Fibroblast of lung (primary cell): Measurements from ENCODE around the gene DGCR8. TPM values are rescaled to one million over a fixed set of nuclear protein-coding genes. Genes with fewer than 3 reads are reported as not detected.
A peak's percentile ranks its signal among the peaks of the same experiment; 100 is the strongest.

Source experiments
- DNase-seq, 2 donors: peaks; one replicate each; pipeline versions ENCODE4 v3.0.0 to v3.0.0-alpha.2; 2010; ENCODE audit warnings: low read depth in 2 of 2
- H2AFZ ChIP-seq: 2 replicates; pipeline ENCODE4 v1.5.1; 2012; ENCODE audit warnings: low read length, control low read depth, inconsistent platforms
- H3K27ac ChIP-seq: 2 replicates; pipeline ENCODE4 v1.5.1; 2011; ENCODE audit warnings: low read length, control low read depth; ENCODE audit not compliant: insufficient read depth
- H3K27me3 ChIP-seq: 2 replicates; pipeline ENCODE4 v1.5.1; 2011; ENCODE audit warnings: mild to moderate bottlenecking, low read length; ENCODE audit not compliant: control insufficient read depth, insufficient read depth
- H3K36me3 ChIP-seq: 2 replicates; pipeline ENCODE4 v1.5.1; 2011; ENCODE audit warnings: low read length; ENCODE audit not compliant: control insufficient read depth, insufficient read depth
- H3K4me1 ChIP-seq: 2 replicates; pipeline ENCODE4 v1.5.1; 2011; ENCODE audit warnings: low read length; ENCODE audit not compliant: control insufficient read depth, insufficient read depth; ENCODE audit errors: extremely low read depth
- H3K4me2 ChIP-seq: 2 replicates; pipeline ENCODE4 v1.5.1; 2011; ENCODE audit warnings: low read length, control low read depth; ENCODE audit not compliant: insufficient read depth; ENCODE audit errors: extremely low read depth
- H3K4me3 ChIP-seq, 4 experiments: fragments of 200-600 bp in 1 of 4; sonication (generic) in 1 of 4; replicated peaks in 1 of 4; 2 replicates each; pipeline ENCODE4 v1.5.1; 2011 to 2016; ENCODE audit warnings: low read length in 4 of 4, low read depth in 3 of 4, mild to moderate bottlenecking in 3 of 4, control low read depth in 2 of 4, inconsistent platforms in 1 of 4, mixed read lengths in 1 of 4; ENCODE audit not compliant: insufficient read depth in 1 of 4; ENCODE audit errors: control extremely low read depth in 1 of 4
- H3K79me2 ChIP-seq: 2 replicates; pipeline ENCODE4 v1.5.1; 2012; ENCODE audit warnings: mild to moderate bottlenecking, low read length, inconsistent platforms; ENCODE audit not compliant: control insufficient read depth, insufficient read depth
- H3K9ac ChIP-seq: 2 replicates; pipeline ENCODE4 v1.5.1; 2011; ENCODE audit warnings: mild to moderate bottlenecking, low read length, control low read depth; ENCODE audit not compliant: insufficient read depth
- H3K9me3 ChIP-seq: 2 replicates; pipeline ENCODE4 v1.5.1; 2012; ENCODE audit warnings: low read depth, low read length; ENCODE audit not compliant: control insufficient read depth, insufficient read depth
- H4K20me1 ChIP-seq: 2 replicates; pipeline ENCODE4 v1.5.1; 2011; ENCODE audit warnings: low read length; ENCODE audit not compliant: control insufficient read depth, insufficient read depth; ENCODE audit errors: extremely low read depth
- EZH2 ChIP-seq: IDR thresholded peaks from 2 replicates; pipeline ENCODE4 v1.5.1; 2012; ENCODE audit warnings: low read length, control low read depth, mild to moderate bottlenecking; ENCODE audit errors: missing control alignments
- polyA plus RNA-seq, 2 donors: library from polyadenylated mRNA; depleted of rRNA in 1 of 2; stranded (reverse) in 1 of 2; unstranded in 1 of 2; fragments of >200 nt; gene quantifications; 2 replicates each; pipeline ENCODE4 v1.2.1, GENCODE V29; 2011 to 2012; ENCODE audit warnings: missing spikeins in 1 of 2
- total RNA-seq: library from RNA; depleted of rRNA; stranded (reverse); fragments of >200 nt; gene quantifications from 2 replicates; pipeline ENCODE4 v1.2.1, GENCODE V29; 2014
- TF ChIP-seq, protein P1 (sequence below), 2 donors: IDR thresholded peaks in 1 of 2; conservative IDR thresholded peaks in 1 of 2; 1 replicate in 1 of 2; 2 replicates in 1 of 2; pipeline ENCODE4 v1.5.1; 2011 to 2012; ENCODE audit warnings: low read length in 2 of 2, control low read depth in 1 of 2, inconsistent platforms in 1 of 2, low read depth in 1 of 2, mild to moderate bottlenecking in 1 of 2

The DGCR8 gene
- total and polyA plus RNA-seq, 2 donors (not counting 1 experiment from before 2014, with no cell fraction given): 18.8 to 21.3 TPM

- peaks cover 40% of the 10 kb centered on the region for H3K36me3 ChIP-seq
- H3K4me1 ChIP-seq: peaks cover 9% of the 10 kb centered on the region
- H3K27ac ChIP-seq: no peak overlapping the region
- no peak overlapping the region for H3K9ac ChIP-seq
- H3K4me2 ChIP-seq: no peak overlapping the region
- H3K9me3 ChIP-seq: no peaks in the 10 kb centered on the region
- peaks cover 47% of the 10 kb centered on the region for H3K79me2 ChIP-seq
- no peak overlapping the region for H2AFZ ChIP-seq
- no peaks in the 10 kb centered on the region for H3K27me3 ChIP-seq
- no peak for TF ChIP-seq EZH2
- TF ChIP-seq, protein P1, sequence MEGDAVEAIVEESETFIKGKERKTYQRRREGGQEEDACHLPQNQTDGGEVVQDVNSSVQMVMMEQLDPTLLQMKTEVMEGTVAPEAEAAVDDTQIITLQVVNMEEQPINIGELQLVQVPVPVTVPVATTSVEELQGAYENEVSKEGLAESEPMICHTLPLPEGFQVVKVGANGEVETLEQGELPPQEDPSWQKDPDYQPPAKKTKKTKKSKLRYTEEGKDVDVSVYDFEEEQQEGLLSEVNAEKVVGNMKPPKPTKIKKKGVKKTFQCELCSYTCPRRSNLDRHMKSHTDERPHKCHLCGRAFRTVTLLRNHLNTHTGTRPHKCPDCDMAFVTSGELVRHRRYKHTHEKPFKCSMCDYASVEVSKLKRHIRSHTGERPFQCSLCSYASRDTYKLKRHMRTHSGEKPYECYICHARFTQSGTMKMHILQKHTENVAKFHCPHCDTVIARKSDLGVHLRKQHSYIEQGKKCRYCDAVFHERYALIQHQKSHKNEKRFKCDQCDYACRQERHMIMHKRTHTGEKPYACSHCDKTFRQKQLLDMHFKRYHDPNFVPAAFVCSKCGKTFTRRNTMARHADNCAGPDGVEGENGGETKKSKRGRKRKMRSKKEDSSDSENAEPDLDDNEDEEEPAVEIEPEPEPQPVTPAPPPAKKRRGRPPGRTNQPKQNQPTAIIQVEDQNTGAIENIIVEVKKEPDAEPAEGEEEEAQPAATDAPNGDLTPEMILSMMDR (conservative IDR thresholded peaks at IDR 0.05 in 1 of 2, IDR thresholded peaks at IDR 0.05 in 1 of 2; ENCODE audit: low read depth in 1 of 2, low read length in 2 of 2): no peak
- H4K20me1 ChIP-seq: no peaks in the 10 kb centered on the region
- DNase-seq: no peak
- H3K4me3 ChIP-seq: no peak overlapping the region
These were observed 34.8 kb downstream of the DGCR8 start for GRCh38 chr22:20114506-20115475.

DNA sequence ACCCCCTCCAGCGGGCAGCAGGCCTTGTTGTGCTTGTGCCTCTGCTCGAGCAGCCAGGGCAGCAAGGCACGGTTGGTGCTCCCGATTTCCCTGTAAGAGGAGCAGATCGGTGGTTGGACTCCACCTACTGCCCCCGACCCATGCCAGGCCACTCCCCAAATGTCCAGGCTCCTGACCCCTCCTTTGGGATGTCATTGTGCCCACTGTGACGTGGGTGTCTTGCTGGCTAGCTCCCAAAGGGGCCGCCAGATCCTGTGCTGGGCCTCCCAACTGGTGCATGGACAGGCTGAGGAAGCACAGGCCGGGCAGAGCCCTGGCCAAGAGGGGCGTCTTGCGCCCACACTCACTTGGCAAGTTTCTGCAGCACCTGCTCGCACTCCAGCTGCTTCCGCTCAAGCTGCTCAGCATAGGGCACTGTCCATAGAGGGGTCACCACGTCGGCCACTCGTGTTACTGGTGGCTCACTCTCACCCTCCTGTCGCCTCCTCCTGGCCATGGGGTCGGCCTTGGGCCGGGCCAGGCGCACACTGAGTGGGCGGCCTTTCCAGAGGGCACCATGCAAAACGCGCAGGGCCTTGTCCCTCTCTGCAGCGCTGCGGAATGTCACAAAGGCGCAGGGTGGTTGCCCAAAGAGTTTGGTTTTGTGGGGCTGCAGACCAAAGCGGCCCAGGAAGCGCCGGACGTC lies 35.8 kb downstream of the DGCR8 start, which contains the start of gene RANBP1:
TSS of gene RANBP1 (plus strand) at position 414 of the 685 bp plus-strand sequence. CDS start at position 495, 81 bp downstream.
- Histone ChIP-seq H3K9me3 (no peaks in the 10 kb centered on the region), H3K79me2 (peaks cover 57% of the 10 kb centered on the region), H3K4me1 (peaks cover 9% of the 10 kb centered on the region), H3K27ac (peak within 1 kb of the TSS; percentile 91), H3K4me3 (peak within 1 kb of the TSS; percentile 81 to 95 (median 92)), H2AFZ (peak within 1 kb of the TSS; percentile 84), H3K36me3 (peaks cover 41% of the 10 kb centered on the region), H3K27me3 (no peaks in the 10 kb centered on the region), H3K9ac (peak within 1 kb of the TSS; percentile 96), H3K4me2 (peak within 1 kb of the TSS; percentile 83), H4K20me1 (no peaks in the 10 kb centered on the region)
- no peak for DNase-seq
- TF ChIP-seq, protein P1 (conservative IDR thresholded peaks at IDR 0.05 in 1 of 2, IDR thresholded peaks at IDR 0.05 in 1 of 2; ENCODE audit: low read depth in 1 of 2, low read length in 2 of 2): no peak
- TF ChIP-seq EZH2: no peak

- H4K20me1 ChIP-seq: no peaks in the 10 kb centered on the region
- peak overlapping the region; percentile 81 to 95 (median 92) for H3K4me3 ChIP-seq
- no peaks in the 10 kb centered on the region for H3K27me3 ChIP-seq
- peak overlapping the region; percentile 96 for H3K9ac ChIP-seq
- peak overlapping the region; percentile 84 for H2AFZ ChIP-seq
- peak overlapping the region; percentile 83 for H3K4me2 ChIP-seq
- TF ChIP-seq EZH2: no peak
- TF ChIP-seq, protein P1 (conservative IDR thresholded peaks at IDR 0.05 in 1 of 2, IDR thresholded peaks at IDR 0.05 in 1 of 2; ENCODE audit: low read depth in 1 of 2, low read length in 2 of 2): no peak
- H3K79me2 ChIP-seq: peaks cover 63% of the 10 kb centered on the region
- H3K36me3 ChIP-seq: peaks cover 41% of the 10 kb centered on the region
- peak overlapping the region; percentile 91 for H3K27ac ChIP-seq
- DNase-seq: no peak
- no peaks in the 10 kb centered on the region for H3K9me3 ChIP-seq
- peaks cover 9% of the 10 kb centered on the region for H3K4me1 ChIP-seq
These were observed 36.4 kb downstream of the DGCR8 start for GRCh38 chr22:20116376-20116950.
